IPS-NIHi7 (cell line): ENCODE measurements around the gene ELK3.

Experiments used
- DNase-seq: peaks from one replicate; pipeline ENCODE4 v3.0.0; 2012; ENCODE audit warnings: mixed read lengths; ENCODE audit errors: extremely low spot score

The ELK3 gene

GRCh38 chr12:96187956-96188355 lies 6.2 kb upstream of the ELK3 start:
- DNase-seq: no peak

DNA sequence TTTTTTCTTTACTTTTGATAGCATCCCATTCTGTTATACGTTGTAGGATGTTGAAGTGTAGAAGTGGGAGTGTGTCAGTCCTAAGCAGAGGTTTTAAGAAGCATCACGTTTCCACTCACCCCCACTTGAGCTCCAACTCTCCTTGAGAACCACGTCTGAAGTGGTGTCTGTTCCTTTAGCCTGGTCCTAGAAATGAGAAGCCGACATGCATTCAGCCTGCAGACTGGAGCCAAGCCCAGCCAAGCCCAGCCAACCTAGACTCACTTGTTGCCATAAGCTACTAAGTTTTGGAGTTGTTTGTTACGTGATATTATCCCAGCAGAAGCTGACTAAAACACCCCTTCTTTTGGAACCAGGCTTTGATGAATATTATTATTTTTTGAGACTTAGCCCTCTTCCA lies 4.4 kb upstream of the ELK3 start:
- DNase-seq: no peak

- no peak for DNase-seq
Observed at GRCh38 chr12:96190413-96191108, 3.6 kb upstream of the ELK3 start.

DNA sequence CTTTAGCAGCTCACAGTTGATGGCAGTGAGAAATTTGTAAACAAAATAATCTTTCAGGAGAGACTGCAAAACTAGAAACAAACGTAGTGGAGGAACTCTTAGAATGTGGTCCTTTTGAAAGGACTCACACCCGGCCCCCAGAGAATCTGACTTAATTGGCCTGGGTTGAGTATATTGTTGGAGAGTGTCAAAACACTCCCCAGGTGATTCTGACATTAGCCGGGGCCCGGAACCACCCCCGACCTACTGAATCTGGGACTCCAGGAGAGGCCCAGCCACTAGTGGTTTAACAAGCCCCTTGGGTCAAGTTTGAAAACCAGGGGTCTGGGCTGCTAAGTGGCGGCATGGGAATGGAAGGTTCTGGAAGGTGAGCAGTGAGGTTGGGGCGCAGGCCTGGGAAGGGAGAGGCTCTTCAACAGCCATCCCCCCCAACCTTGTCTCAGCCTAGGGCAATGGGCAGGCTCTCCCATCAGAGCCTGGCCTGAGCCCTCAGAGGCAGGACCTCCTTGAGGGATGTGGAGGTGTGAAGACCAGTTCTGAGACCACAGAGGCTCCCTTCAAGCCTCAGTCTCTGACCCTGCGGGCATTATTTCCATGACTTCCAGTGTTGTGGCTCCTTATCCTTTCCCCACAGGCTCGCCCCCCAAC lies 1.1 kb upstream of the ELK3 start:
- DNase-seq: no peak

DNA sequence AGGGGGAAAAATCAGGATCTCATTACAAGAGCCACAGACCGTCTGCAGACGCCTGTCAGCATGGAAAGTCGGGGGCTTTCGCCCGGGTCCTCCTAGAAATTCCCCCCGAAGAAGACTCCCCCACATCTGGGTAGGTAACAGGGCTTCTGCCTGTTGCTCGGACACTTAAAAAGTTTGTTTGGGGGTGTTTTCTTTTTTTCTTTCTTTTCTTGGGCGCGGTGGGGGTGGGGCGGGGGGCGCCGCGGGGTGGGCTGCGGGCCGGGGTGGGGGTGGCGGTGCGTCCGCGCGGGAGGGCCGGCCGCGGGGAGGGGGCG lies 358 bp downstream of the ELK3 start:
- no peak for DNase-seq

- DNase-seq: peak; percentile 41
Observed at GRCh38 chr12:96194971-96195844, 1.0 kb downstream of the ELK3 start.

DNA sequence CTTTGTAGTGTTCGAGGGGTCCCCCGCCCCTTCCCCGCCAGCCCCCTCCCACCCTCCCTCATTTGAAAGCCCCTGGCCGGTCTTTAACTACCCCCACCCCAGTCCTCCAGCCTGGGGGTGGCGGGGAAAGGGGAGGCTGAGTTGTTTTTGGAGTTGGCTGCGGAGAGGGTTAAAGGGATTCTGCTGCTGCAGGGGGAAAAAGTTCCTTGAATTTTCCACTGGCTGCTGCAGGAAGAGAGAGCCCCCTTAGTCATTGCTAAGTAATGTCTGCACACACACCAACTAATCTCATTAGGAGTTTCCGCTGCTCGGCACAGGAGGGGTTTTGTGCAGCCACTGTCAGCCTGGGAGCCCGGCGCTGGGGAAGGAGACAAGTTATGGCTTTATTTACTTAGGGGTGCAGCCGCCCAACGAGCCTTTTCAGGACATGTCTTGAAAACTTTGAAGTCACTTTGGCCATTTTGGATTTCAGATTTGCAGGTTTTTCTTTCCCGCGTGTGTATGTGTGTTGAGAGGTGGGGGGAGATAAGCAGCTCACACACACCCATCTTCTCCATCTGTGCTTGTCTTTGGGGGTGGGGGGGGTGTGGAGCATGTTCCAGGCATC lies 1.8 kb downstream of the ELK3 start:
- peak; percentile 52 for DNase-seq

- no peak for DNase-seq
Observed at GRCh38 chr12:96196781-96197180, 2.6 kb downstream of the ELK3 start.

DNA sequence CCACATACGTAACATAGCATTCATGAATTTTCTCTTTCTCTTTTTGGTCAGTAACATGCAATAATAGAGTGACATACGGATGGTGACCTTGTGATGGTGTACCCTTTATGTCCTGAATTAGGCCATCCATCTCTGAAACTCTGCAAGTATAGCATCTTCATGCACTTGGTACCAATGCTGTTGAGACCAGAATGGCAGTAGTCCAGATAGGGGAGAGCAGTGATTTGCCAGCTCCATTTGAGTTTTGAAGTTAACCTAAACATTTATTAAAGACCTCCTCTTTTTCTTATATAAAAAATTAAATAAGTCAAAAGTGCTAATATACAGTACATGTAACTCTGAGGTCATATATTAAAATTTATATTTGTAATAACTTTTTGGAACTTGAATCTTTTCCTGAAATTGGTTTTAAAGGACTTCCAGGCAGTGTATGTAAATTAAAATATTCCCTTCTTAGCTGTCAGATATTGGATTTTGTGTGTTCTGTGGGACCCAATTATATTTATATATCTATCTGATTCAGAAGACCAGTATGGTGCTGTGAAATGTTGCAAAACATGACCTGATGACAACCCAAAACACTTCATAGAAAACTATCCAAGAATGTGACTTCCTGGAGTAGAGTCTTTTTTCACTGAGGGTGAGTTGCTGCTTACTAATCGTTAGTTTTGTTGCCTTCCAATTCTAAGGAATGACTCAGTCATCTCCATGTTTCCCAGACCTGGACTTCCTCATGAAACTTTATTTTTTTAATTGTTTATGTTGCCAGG lies 3.5 kb downstream of the ELK3 start:
- DNase-seq: no peak

- DNase-seq: no peak
Observed at GRCh38 chr12:96198965-96199364, 4.8 kb downstream of the ELK3 start.

- no peak for DNase-seq
Observed at GRCh38 chr12:96199464-96199863, 5.3 kb downstream of the ELK3 start.

DNA sequence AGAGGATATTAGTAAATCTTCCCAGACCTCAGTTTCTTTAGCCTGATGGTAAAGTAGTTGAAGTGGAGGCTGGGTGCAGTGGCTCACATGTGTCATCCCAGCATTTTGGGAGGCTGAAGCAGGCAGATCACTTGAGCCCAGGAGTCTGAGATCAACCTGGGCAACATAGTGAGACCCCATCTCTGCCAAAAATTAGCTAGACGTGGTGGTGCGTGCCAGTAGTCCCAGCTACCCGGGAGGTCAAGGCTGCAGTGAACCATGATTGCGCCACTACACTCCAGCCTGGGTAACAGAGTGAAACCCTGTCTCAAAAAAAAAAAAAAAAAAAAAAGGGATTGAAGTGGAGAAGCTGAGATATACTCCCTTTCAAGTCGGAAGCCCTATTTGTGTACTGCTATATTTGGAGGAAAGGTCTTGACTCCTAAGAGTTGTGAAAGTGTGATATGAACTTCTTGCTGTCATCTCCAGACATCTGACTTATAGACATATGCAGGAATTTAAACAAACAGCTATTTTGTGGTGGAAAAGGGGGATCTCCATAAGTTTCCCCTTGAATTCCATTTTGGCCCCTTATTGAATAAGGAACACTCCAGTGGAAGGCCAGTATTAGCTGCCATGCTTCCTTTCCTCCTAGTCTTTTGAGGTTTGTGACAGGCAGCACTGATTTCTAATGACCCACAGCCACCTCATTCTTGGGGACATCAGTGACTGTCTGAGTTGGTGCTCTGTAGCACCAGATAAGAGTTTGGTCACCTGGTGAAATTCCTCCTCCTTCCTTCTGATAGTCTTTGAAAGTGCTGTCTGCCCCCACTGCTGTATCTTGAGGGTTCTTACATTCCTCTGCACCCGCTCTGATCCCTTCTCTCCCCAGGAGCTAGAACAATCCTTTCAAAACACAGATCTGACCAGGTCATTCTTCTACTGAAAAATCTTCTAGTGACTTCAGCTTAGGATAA lies 7.4 kb downstream of the ELK3 start:
- no peak for DNase-seq

DNA sequence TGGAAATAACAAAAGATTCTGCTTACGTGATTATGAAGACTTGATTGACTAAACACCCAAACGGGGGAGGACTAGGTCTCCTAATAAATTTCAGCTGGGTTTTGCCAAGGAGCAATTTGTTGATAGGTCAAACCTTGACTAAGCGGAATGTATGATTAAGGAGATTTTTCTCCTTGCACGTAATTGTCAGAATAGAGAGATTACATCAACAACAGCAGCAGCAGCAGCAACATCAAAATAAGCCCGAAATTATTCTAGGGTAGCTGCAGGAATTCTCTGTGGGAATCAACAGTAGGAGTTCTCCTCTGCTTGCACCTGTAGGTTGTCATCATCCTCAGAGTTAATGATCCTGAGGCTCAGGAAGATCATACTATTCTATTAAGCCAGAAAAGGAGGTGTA lies 10.2 kb downstream of the ELK3 start:
- DNase-seq: no peak

DNA sequence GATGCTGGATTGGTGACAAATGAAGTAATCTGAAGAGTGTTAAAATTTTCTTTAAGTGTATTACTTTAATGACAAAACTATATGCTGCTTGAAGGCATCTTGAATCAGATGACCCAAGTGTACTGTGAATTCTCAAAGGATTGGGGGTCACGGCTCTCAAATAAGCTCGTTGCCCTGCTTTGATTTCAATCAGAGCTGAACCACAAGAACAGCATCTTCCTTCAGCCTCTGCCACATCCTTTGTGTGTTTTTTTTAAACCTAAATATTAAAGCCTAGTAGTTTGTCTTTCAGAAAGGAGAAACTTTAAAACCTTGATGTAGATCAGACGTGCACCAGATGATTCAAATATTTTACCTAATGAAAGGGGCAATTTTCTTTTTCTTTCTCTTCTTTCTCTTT lies 11.7 kb downstream of the ELK3 start:
- DNase-seq: no peak

DNA sequence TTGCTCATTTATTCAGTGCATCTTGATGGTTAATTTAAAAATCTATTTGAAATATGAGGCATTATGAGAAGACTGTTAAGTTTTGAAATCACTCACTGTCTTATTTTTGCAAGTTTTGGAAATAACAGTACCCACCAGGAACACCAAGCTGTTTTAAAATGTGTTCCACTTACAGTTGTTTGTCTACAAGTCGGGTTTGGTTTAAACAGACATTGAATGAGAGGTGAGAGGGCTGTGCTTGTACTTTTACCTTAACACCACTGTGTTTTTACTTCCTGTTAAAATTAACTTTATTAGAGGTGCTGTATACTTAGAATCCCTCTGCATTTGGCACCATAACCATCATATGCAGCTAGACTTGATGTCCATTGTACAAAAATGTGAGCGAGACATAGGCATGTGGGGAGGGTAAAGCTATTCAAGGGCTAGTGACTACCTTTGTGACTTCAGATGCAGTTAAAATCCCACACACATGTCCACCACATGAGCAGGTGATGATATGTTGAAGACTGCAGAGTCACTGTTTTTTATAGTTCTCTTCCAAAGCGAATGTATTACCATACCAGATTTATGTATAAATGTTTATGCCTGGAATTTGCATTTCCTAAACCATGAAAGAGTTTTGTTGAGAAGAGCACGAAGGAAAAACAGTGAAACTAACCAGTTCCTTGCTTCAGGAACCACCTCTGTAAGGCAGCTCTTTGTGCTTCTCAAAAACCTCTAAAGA lies 12.9 kb downstream of the ELK3 start:
- DNase-seq: no peak

DNA sequence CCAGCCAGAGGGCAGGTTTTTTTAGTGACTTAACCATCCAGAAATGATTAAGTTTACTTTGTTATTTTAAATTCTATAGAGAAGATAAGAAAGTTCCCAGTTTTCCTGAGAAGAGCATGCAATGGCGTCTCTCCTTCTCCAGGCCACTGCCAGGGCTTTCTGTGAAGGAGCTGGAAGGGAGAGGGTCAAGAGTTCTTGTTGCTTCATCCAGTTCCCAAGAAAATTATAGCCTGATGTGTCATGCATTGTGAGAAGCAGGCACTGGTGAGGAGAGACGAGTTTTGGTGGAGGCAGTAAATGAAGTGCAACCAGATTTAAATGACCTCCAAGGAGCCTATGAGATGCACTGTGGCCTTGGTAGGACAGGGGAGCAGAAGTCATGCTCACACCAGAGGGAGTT lies 14.2 kb downstream of the ELK3 start:
- no peak for DNase-seq

- DNase-seq: no peak
Observed at GRCh38 chr12:96208801-96209549, 14.8 kb downstream of the ELK3 start.

DNA sequence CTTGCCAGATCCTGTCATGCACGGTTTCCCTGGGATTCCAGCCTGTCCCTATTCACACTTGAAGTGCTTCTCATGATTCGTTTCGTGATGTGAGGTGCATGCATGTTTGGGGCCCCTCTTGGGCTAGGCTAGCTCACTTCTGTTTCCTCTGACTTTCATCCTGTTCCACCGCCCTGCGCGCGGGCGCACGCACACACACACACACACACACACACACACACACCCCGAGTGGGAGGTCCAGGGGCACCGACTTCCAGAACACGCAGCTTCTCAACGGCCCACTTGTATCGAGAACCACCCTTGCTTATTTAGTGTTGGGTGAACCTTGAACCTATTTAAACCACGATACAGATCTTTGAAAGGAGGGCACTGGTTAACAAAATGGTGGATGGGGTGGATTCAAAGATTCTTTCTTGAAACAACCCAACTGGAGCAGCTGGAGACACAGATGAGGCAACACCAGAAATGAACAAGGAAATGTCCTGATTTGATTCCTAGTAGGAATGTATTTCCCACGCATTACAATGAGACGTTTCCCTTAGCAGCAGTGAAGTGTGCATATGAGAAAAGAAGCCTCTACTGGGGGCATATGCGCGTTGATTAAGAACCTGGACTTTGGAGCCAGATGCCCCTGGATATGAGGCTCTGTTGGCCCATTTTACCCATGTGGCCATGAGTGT lies 16.3 kb downstream of the ELK3 start:
- DNase-seq: no peak

DNA sequence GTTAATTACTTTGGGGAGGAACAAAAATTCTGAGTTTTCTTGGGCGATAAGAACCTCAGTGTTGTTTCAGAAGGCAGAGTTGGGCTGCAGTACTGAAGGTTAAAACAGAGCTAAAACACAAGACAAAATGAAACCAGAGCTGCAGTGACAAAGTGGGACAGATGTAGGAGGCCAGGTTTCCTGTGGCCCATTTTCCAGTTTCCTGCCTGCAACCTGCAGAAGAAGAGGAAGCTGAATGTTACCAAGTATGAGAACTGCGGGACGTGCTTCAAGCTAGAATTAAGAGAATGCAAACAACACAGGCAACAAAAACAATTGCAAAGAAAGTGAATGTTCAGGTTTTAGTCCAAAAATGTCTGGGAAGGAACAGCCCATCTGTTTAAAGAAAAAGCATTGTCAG lies 17.8 kb downstream of the ELK3 start:
- no peak for DNase-seq
